Measurements from ENCODE around the gene DLX3.

DLX3 gene

DNA sequence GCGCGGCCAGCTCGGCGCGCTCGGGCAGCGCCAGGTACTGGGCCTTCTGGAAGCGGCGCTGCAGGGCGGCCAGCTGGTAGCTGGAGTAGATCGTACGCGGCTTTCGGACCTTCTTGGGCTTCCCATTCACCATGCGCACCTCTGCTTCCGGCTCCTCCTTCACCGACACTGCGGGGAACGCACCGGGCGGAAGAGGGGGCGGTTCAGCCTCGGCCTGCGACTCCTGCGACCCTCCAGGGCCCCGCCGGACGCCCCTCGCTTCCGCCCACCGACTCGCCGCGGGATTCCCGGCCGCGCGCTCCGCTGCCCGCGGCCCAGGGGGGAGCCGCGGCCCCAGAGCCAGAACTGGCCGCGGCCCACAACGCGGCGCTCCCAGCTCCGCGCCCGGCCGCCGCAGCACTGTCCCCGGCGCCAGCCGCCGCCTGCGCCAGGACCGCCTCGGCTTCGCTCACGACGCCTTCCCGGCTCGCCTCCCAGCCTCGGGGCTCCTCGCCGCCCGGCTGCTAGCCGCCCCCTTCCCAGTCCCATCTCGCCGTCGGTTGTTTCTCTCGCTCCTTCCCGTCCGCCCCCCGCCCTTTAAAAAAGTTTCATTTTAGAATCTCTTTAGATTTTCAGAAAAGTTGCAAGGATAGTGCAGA lies 1.5 kb downstream of the DLX3 start:
- no peak overlapping the region for H3K4me3 ChIP-seq (ENCODE audit: low read depth, low read length)
- in situ Hi-C loops (cut with HindIII; ENCODE audit: low sequenced_read_pairs): loop anchor here (10.0 kb wide), 1 partner anchor 79 kb away; no protein-coding TSS in a partner anchor
- no peak for DNase-seq (ENCODE audit: low read depth, low spot score)
- TF ChIP-seq, protein P1, sequence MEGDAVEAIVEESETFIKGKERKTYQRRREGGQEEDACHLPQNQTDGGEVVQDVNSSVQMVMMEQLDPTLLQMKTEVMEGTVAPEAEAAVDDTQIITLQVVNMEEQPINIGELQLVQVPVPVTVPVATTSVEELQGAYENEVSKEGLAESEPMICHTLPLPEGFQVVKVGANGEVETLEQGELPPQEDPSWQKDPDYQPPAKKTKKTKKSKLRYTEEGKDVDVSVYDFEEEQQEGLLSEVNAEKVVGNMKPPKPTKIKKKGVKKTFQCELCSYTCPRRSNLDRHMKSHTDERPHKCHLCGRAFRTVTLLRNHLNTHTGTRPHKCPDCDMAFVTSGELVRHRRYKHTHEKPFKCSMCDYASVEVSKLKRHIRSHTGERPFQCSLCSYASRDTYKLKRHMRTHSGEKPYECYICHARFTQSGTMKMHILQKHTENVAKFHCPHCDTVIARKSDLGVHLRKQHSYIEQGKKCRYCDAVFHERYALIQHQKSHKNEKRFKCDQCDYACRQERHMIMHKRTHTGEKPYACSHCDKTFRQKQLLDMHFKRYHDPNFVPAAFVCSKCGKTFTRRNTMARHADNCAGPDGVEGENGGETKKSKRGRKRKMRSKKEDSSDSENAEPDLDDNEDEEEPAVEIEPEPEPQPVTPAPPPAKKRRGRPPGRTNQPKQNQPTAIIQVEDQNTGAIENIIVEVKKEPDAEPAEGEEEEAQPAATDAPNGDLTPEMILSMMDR (IDR thresholded peaks at IDR 0.05; ENCODE audit: low read depth, low read length): no peak

DNA sequence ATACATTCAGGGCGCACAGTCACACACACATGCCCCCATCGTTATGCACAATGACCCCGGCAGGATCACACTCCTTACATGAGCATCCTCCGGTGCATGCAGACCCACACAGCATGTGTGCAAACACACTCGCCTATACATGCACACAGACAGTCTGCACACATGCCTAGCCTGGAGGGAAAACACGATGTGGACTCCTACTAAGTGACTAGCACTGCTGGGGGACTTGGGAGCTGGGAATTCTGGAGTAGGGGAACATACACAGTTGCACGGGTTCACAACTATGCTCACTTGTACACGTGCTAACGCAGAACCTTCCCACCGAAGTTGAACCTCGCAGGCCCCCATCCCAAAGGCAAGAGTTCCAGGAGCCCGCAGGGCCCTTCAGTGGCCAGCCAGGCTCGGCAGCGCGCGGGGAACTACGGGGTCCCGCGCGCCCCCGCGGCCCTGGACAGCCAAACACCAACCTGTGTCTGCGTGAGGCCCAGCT lies 2.0 kb downstream of the DLX3 start:
- TF ChIP-seq, protein P1 (IDR thresholded peaks at IDR 0.05; ENCODE audit: low read depth, low read length): no peak
- no peak for DNase-seq (ENCODE audit: low read depth, low spot score)
- H3K4me3 ChIP-seq (ENCODE audit: low read depth, low read length): no peak overlapping the region
- in situ Hi-C loops (cut with HindIII; ENCODE audit: low sequenced_read_pairs): loop anchor here (10.0 kb wide), 1 partner anchor 78 kb away; no protein-coding TSS in a partner anchor

DNA sequence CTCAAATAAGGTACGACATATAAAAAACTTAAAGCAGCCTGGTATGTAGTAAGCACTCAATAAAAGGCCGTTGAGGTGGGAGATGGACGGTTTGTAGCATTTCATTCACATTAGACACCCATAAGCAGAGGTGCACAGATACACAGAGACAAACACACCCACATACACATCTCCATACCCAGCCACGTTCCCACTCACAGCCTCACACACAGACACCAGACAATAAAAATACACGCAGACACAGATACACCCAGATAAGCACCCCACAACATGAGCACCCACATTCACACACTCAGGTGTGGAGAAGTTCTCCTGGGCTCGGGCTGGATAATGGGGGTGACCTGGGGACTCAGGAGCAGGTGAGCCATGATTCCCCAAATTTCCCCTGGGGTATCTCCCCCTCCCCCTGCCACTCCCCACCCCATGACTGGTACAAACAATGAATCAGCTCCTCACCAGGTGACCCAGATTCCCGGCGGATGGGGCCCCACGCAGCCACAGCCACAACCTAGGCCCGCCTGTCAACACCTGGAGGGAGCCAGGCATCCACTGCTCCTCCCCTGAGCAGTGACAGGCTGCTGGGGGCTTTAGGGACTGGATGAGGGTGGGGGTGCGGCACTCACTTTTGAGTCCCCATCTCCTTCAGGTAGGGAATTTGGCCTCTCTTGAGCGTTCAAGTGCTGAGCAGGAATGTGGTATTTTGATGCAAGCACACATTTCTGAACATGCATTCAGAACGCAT lies 2.7 kb downstream of the DLX3 start:
- TF ChIP-seq, protein P1 (IDR thresholded peaks at IDR 0.05; ENCODE audit: low read depth, low read length): no peak
- no peak for DNase-seq (ENCODE audit: low read depth, low spot score)
- in situ Hi-C loops (cut with HindIII; ENCODE audit: low sequenced_read_pairs): loop anchor here (10.0 kb wide), 1 partner anchor 78 kb away; no protein-coding TSS in a partner anchor
- H3K4me3 ChIP-seq (ENCODE audit: low read depth, low read length): no peak overlapping the region

DNA sequence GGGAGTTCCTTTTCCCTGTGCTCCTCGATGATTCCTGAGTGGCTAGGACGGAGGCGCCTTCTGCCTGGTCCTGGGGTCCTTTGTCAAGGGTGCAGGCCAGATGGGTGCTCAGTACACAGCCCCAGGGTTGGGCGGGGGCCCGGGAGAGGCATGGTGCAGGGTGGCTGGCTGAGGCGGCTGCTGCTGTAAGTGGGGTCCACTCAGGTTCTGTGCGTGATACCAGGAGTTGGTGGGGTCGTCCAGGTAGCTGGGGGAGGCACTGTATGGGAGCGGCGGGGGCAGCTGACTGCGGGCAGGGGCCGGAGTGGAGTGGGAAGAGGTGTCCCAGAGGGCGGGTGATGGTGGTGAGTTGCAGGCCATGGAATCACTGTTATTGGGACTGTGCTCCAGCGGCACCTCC lies 3.6 kb downstream of the DLX3 start:
- TF ChIP-seq, protein P1 (IDR thresholded peaks at IDR 0.05; ENCODE audit: low read depth, low read length): no peak
- in situ Hi-C loops (cut with HindIII; ENCODE audit: low sequenced_read_pairs): loop anchor here (10.0 kb wide), 1 partner anchor 77 kb away; no protein-coding TSS in a partner anchor
- H3K4me3 ChIP-seq (ENCODE audit: low read depth, low read length): no peak overlapping the region
- no peak for DNase-seq (ENCODE audit: low read depth, low spot score)

DNA sequence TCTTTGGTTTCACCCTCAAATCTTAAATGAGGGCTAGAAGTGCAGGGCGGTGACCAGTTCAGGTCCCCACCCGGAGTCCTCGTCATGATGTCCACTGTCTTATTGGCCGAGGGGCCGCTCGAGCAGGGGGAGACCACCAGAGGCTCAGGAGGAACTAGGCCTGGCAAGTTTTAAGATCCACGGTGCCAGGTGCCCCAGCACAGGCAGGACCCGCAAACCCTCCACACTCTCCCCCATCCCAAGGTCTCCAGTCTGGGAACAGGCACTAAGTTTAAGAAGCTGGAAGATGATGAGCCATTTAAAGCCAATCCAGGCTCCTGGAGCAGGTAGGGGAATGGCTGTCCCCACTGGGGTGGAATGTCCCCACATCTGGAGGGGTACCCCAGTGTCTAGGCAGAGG lies 4.1 kb downstream of the DLX3 start:
- TF ChIP-seq, protein P1 (IDR thresholded peaks at IDR 0.05; ENCODE audit: low read depth, low read length): no peak

DNA sequence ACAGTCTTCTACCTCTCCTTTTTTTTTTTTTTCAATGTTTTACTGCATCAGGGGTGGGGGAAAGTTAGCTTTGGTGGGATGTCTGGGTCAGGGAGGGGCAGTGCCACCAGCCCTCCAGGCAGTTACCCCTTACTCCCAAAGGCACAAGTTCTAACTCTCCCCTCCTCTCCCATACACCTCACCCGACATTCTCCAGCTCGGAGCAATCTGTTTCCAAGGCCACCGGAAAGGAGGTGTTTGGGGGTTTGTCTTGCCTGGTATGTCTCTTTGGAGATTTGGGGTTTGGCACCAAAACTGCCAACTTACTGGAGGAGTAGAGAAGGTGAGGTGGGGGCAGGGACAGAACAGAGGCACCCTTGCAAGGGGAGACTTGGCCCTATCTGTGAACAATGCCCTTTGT lies 4.7 kb downstream of the DLX3 start:
- no peak for DNase-seq (ENCODE audit: low read depth, low spot score)
- in situ Hi-C loops (cut with HindIII; ENCODE audit: low sequenced_read_pairs): loop anchor here (10.0 kb wide), 1 partner anchor 76 kb away; no protein-coding TSS in a partner anchor
- H3K4me3 ChIP-seq (ENCODE audit: low read depth, low read length): no peak overlapping the region
- TF ChIP-seq, protein P1 (IDR thresholded peaks at IDR 0.05; ENCODE audit: low read depth, low read length): no peak

More for the DNA sequence above, 4.1 kb downstream of the DLX3 start:
- no peak overlapping the region for H3K4me3 ChIP-seq (ENCODE audit: low read depth, low read length)
- no peak for DNase-seq (ENCODE audit: low read depth, low spot score)
- in situ Hi-C loops (cut with HindIII; ENCODE audit: low sequenced_read_pairs): loop anchor here (10.0 kb wide), 1 partner anchor 76 kb away; no protein-coding TSS in a partner anchor

All from astrocyte of the spinal cord (primary cell).